A673 (cell line): Measurements from ENCODE around the gene NECTIN4. TPM values are rescaled to one million over a fixed set of nuclear protein-coding genes. Genes with fewer than 3 reads are reported as not detected.
A peak's percentile ranks its signal among the peaks of the same experiment; 100 is the strongest.

Source experiments
- BruUV-seq: library from RNA; stranded (reverse); fragments of 400-500 nt; replicated peaks from 2 replicates; lab custom pipeline; 2021; lab: Mats Ljungman, UMichigan
- CTCF ChIA-PET: fragments of 300-600 bp; sonication (Branson Sonifier 250); formaldehyde crosslinking; loops from one replicate; lab custom pipeline; 2022; ENCODE audit warnings: antibody characterized with exemption; lab: Charles Lee
- POLR2A ChIA-PET: fragments of 300-600 bp; sonication (Branson Sonifier 250); formaldehyde crosslinking; loops from one replicate; lab custom pipeline; 2022; ENCODE audit warnings: antibody characterized with exemption; ENCODE audit not compliant: low non-redundant PET; lab: Charles Lee
- DNase-seq: peaks from one replicate; pipeline ENCODE4 v3.0.0-alpha.2; 2015; ENCODE audit warnings: low spot score
- H3K27ac ChIP-seq: fragments of 200-600 bp; sonication (generic); 2 replicates; pipeline ENCODE4 v1.5.1; 2016; ENCODE audit warnings: mixed run types, low read depth, mild to moderate bottlenecking, mixed read lengths, antibody characterized with exemption, low read length; ENCODE audit not compliant: poor library complexity, severe bottlenecking
- H3K27me3 ChIP-seq: fragments of 200-600 bp; sonication (generic); replicated peaks from 2 replicates; pipeline ENCODE4 v1.6.1; 2017; ENCODE audit warnings: mixed run types, low read depth, mild to moderate bottlenecking, mixed read lengths, antibody characterized with exemption, low read length; ENCODE audit not compliant: insufficient read depth, poor library complexity
- H3K36me3 ChIP-seq: fragments of 200-600 bp; sonication (generic); 2 replicates; pipeline ENCODE4 v1.6.1; 2016; ENCODE audit warnings: mixed run types, mild to moderate bottlenecking, mixed read lengths, antibody characterized with exemption, low read length; ENCODE audit not compliant: insufficient read depth, poor library complexity, severe bottlenecking
- H3K4me1 ChIP-seq: fragments of 200-600 bp; sonication (generic); 2 replicates; pipeline ENCODE4 v1.6.1; 2017; ENCODE audit warnings: mixed run types, mild to moderate bottlenecking, mixed read lengths, antibody characterized with exemption, low read length; ENCODE audit not compliant: insufficient read depth, poor library complexity, severe bottlenecking
- H3K4me3 ChIP-seq: fragments of 200-600 bp; sonication (generic); 2 replicates; pipeline ENCODE4 v1.5.1; 2016; ENCODE audit warnings: low read depth, mixed run types, mild to moderate bottlenecking, mixed read lengths, low read length; ENCODE audit not compliant: poor library complexity, severe bottlenecking
- H3K9me3 ChIP-seq: fragments of 200-600 bp; sonication (generic); 2 replicates; pipeline ENCODE4 v1.6.1; 2016; ENCODE audit warnings: mixed run types, low read depth, mild to moderate bottlenecking, mixed read lengths, antibody characterized with exemption, low read length; ENCODE audit not compliant: poor library complexity, severe bottlenecking
- CTCF ChIP-seq: fragments of 300-800, 200-600 bp; sonication (generic); conservative IDR thresholded peaks from 2 replicates; pipeline ENCODE4 v1.5.1; 2017; ENCODE audit warnings: low read depth, mild to moderate bottlenecking, antibody characterized with exemption, low read length, moderate library complexity, mixed read lengths
- EZH2 ChIP-seq: fragments of 200-600 bp; sonication (generic); IDR thresholded peaks from 2 replicates; pipeline ENCODE4 v1.6.1; 2017; ENCODE audit warnings: borderline replicate concordance, low read depth, mild to moderate bottlenecking, mixed read lengths, antibody characterized with exemption, low read length; ENCODE audit not compliant: poor library complexity, severe bottlenecking
- intact Hi-C: fragments of 100-400 bp; cut with micrococcal nuclease; formaldehyde crosslinking; loops from one replicate; pipeline ENCODE4 v1.10.0; 2022; ENCODE audit not compliant: unreplicated experiment
- total RNA-seq: library from RNA; stranded (reverse); gene quantifications from 2 replicates; pipeline ENCODE4 v1.2.3, GENCODE V29; 2021

NECTIN4 gene
- total RNA-seq, 1 experiment from 2014 or later, result not detected

GRCh38 chr1:161133220-161133740 is 43.9 kb upstream of the NECTIN4 start:
- intact Hi-C loops, result loop anchor here (2.0 kb wide), 2 partner anchors 20 to 88 kb away; partner anchors contain the start of genes UFC1 and USF1
- CTCF ChIA-PET, result interaction anchor here (1.1 kb wide), 1 partner anchor 15 kb away, joined by 3 read pairs; no protein-coding TSS in a partner anchor
- DNase-seq, result no peak
- Histone ChIP-seq H3K9me3 (no peaks in the 10 kb centered on the region), H3K27me3 (no peaks in the 10 kb centered on the region), H3K27ac (peak overlapping the region; percentile 97), H3K36me3 (peaks cover 22% of the 10 kb centered on the region), H3K4me3 (peak overlapping the region; percentile 98), H3K4me1 (peaks cover 15% of the 10 kb centered on the region)
- TSS peak; percentile 85 for BruUV-seq
- POLR2A ChIA-PET, result interaction anchor here (0.6 kb wide), 1 partner anchor 112 kb away, joined by 4 read pairs; the partner anchor contains the start of gene F11R
- TF ChIP-seq CTCF, result no peak
- no peak for TF ChIP-seq EZH2

GRCh38 chr1:161132410-161133219 is 43.3 kb upstream of the NECTIN4 start, which contains the start of gene DEDD:
Gene DEDD (minus strand): TSS chr1:161132667. CDS start chr1:161124462, 8,205 bp downstream.
- peak within 1 kb of the TSS; percentile 98 for H3K4me3 ChIP-seq
- TF ChIP-seq CTCF, result peak; percentile 42; the same call in 1 of the 2 replicates
- TF ChIP-seq EZH2, result no peak
- POLR2A ChIA-PET, result interaction anchor here (0.5 to 0.6 kb wide), 2 partner anchors 39 to 111 kb away, joined by 4 to 5 read pairs; partner anchors contain the start of gene F11R
- H3K9me3 ChIP-seq, result no peaks in the 10 kb centered on the region
- H3K36me3 ChIP-seq, result peaks cover 28% of the 10 kb centered on the region
- H3K27me3 ChIP-seq, result no peaks in the 10 kb centered on the region
- intact Hi-C loops, result loop anchor here (2.0 kb wide), 2 partner anchors 20 to 88 kb away; partner anchors contain the start of genes UFC1 and USF1
- CTCF ChIA-PET, result interaction anchor here (0.5 to 1.1 kb wide), 2 partner anchors 15 to 33 kb away, joined by 3 read pairs; no protein-coding TSS in a partner anchor
- peak; percentile 99 for DNase-seq
- peaks cover 15% of the 10 kb centered on the region for H3K4me1 ChIP-seq
- H3K27ac ChIP-seq, result peak within 1 kb of the TSS; percentile 97
- no TSS peak for BruUV-seq
